GM13976 (cell line): ENCODE data around the gene CDH26.

Source experiments
- DNase-seq: peaks from one replicate; pipeline ENCODE4 v3.0.0; 2012; ENCODE audit warnings: low spot score
- in situ Hi-C: fragments of 300-500 bp; cut with MboI; formaldehyde crosslinking; loops from one replicate; pipeline ENCODE4 v1.12.0; 2022; ENCODE audit warnings: low sequenced_read_pairs, mixed read lengths, inconsistent platforms; ENCODE audit not compliant: unreplicated experiment
- TF ChIP-seq, protein P1 (sequence below): IDR thresholded peaks from 2 replicates; pipeline ENCODE4 v1.5.1; 2012; ENCODE audit warnings: borderline replicate concordance, mild to moderate bottlenecking; ENCODE audit not compliant: insufficient read depth; ENCODE audit errors: extremely low read depth, missing control alignments, control extremely low read depth

CDH26 gene

DNA sequence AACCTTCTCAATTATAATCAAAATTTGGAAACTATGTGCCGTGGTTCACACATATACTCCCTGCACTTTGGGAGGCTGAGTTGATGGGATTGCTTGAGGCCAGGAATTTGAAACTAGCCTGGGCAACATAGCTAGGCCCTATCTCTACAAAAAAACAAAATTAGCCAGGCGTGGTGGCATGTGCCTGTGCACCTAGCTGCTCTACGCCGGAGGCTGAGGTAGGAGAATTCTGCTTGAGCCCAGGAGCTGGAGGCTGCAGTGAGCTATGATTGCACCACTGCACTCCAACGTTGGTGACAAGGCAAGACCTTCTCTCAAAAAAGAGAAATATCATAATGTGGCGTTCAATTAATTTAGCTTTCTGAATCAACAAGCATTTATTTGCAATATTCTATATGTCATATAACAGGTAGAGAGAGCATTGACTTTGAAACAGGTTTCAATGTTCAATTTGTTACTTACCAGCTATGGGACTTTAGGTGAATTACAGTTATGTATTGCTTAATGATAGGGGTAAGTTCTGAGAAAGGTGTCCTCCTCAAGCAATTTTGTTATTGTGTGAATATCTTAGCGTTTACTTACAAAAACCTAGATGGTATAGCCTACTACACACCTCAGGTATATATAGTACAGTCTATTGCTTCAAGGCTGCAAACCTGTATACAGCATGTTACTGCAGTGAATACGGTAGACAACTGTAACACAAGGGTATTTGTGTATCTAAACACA lies 22.6 kb upstream of the CDH26 start:
- in situ Hi-C loops: no loop called here
- no peak for DNase-seq
- TF ChIP-seq, protein P1, sequence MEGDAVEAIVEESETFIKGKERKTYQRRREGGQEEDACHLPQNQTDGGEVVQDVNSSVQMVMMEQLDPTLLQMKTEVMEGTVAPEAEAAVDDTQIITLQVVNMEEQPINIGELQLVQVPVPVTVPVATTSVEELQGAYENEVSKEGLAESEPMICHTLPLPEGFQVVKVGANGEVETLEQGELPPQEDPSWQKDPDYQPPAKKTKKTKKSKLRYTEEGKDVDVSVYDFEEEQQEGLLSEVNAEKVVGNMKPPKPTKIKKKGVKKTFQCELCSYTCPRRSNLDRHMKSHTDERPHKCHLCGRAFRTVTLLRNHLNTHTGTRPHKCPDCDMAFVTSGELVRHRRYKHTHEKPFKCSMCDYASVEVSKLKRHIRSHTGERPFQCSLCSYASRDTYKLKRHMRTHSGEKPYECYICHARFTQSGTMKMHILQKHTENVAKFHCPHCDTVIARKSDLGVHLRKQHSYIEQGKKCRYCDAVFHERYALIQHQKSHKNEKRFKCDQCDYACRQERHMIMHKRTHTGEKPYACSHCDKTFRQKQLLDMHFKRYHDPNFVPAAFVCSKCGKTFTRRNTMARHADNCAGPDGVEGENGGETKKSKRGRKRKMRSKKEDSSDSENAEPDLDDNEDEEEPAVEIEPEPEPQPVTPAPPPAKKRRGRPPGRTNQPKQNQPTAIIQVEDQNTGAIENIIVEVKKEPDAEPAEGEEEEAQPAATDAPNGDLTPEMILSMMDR: no peak

DNA sequence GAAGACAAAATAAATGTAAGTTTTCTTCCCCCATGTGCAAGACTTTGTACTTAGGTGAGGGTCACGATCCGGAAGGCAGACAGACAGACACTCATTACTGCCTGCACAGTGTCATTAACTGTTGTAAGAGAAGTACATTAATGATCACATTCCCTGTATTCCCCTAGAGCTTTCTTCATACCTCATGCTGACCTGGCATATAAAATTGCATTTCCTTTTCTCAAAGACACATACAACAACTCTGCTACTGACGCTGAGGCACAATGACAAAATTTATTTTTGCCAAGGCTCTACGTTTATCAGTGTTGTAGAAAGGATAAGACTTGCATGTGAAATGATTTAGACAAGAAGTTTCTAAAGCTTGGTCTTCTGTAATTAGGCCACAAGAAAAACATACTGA lies 21.8 kb upstream of the CDH26 start:
- in situ Hi-C loops: no loop called here
- TF ChIP-seq, protein P1: no peak
- no peak for DNase-seq

DNA sequence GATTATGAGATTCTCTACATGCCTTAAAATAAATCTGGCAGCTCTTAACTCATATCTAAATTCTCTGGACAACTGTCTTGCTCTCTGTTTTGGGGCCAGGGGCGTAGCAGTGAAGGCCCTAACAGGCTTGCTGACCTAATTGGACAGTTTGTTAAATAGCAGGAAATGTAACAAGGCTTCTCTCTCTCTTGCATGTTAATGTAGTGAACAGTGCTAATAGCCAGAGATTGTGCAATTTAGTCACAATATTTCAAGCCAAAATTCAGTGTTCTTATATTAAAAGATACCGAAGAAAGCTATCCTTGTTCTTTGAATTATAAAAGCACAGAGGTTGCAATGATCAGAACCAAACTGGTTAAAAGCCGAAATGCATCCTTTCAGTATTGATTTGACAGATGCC lies 21.1 kb upstream of the CDH26 start:
- in situ Hi-C loops: no loop called here
- TF ChIP-seq, protein P1: no peak
- DNase-seq: no peak

DNA sequence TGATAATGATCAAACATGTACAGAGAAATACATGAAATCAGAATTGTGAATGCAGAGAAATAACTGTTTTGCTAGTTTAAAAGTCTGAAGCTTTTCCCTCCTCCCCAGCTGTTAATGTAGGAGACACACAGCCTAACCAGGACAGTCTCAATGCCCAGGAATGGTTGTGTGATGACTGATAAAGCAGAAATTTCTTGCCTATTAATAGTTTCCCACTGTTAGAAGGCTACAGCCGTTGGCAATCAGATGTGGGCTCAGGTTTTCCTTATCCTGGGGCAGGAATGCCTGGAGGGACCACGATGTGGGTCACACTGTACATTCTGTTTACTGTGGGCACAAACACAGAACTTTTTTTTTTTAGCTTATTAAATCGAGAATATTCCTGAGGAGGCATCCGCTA lies 20.0 kb upstream of the CDH26 start:
- TF ChIP-seq, protein P1: no peak
- no peak for DNase-seq
- in situ Hi-C loops: no loop called here

DNA sequence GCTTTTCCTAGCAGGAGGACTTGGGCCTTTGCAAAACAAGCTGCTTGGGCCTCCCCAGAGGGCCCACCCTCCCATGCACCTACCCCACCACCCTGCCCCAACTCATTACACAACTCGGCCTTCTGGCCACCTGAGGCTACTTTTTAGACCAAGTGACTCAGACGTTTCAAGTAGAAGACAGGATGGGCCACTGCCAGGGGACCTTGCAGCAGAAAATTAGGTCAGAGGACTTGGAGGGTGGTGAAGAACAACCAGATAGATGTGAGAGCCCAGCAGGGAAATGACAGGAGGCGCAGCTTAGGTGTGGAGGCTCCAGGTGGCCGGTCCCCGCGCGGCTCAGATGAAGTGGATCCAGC lies 19.5 kb upstream of the CDH26 start:
- in situ Hi-C loops: no loop called here
- TF ChIP-seq, protein P1: no peak
- no peak for DNase-seq

DNA sequence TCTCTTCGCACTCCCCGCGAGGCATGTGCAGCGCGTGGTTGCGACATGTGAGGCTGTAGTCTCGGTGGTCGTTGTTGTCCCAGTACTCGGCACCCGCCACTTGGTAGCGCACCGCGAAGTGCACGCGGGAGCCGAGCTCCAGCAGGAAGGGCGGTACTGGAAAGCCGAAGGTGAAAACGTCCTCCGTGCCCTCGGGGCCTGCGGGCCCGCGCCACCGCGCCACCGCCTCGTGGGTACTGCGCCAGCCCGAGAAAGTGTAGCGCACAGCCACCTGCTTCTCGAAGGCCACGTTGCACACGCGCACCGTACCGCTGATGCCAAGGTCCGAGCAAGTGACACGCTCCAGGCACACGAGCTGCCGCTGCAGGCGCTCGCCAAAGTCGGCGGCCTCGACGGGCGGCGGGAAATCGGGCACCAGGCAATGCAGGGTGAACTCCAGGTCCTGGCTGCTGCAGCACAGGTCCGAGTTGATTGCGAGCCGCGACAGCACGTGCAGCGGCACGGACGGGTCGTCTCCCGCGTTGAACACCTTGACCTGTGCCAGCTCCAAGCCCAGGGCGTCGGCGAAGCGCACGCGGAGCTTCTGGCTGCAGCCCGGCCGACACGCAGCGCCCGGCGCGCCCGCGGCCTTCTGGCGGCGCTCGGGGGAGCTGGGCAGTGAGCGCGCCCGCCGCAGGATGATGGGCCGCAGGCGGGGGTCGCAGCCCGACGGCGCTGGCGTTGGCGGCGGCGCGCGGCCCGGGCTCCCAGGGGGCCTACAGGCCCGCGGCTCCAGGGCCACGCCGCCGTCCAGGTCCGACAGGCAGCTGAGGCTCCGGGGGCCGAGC lies 19.0 kb upstream of the CDH26 start:
- in situ Hi-C loops: no loop called here
- TF ChIP-seq, protein P1: no peak
- no peak for DNase-seq
